GM21717 (cell line): ENCODE results near the gene TFAP2E.
"Not testable (repeated sequence)": the region's sequence is repeated elsewhere in the genome, so short reads cannot be mapped to it uniquely, and the experiment has no call there.

ENCODE experiments used
- ATAC-seq: cut with Tn5 transposase; IDR thresholded peaks from one replicate; pipeline ENCODE4 v1.9.1; 2021; ENCODE audit warnings: mild to moderate bottlenecking, moderate library complexity; ENCODE audit not compliant: unreplicated experiment

The TFAP2E gene

GRCh38 chr1:35571263-35571662, 1.9 kb upstream of the TFAP2E start:
- ATAC-seq: no peak

- ATAC-seq: no peak
Measured at GRCh38 chr1:35572296-35572695, 818 bp upstream of the TFAP2E start.

- ATAC-seq: no peak
Measured at GRCh38 chr1:35574125-35574654, 1.1 kb downstream of the TFAP2E start.

- no peak for ATAC-seq
Measured at GRCh38 chr1:35574655-35575415, 1.7 kb downstream of the TFAP2E start.

GRCh38 chr1:35575416-35575958, 2.4 kb downstream of the TFAP2E start:
- ATAC-seq: no peak

- no peak for ATAC-seq
Measured at GRCh38 chr1:35576061-35576765, 3.1 kb downstream of the TFAP2E start.

GRCh38 chr1:35576766-35577070, 3.6 kb downstream of the TFAP2E start:
- ATAC-seq: not testable (repeated sequence)

- peak; percentile 63 for ATAC-seq
Measured at GRCh38 chr1:35577071-35577998, 4.2 kb downstream of the TFAP2E start.

- no peak for ATAC-seq
Measured at GRCh38 chr1:35580949-35581388, 7.9 kb downstream of the TFAP2E start.

GRCh38 chr1:35581621-35582020, 8.5 kb downstream of the TFAP2E start:
- not testable (repeated sequence) for ATAC-seq

- no peak for ATAC-seq
Measured at GRCh38 chr1:35585281-35585680, 12.2 kb downstream of the TFAP2E start.

- ATAC-seq: not testable (repeated sequence)
Measured at GRCh38 chr1:35585805-35586204, 12.7 kb downstream of the TFAP2E start.

- no peak for ATAC-seq
Measured at GRCh38 chr1:35586808-35587207, 13.7 kb downstream of the TFAP2E start.

- ATAC-seq: no peak
Measured at GRCh38 chr1:35587736-35588135, 14.6 kb downstream of the TFAP2E start.

GRCh38 chr1:35588197-35588910, 15.2 kb downstream of the TFAP2E start:
- ATAC-seq: no peak

- ATAC-seq: no peak
Measured at GRCh38 chr1:35589516-35590427, 16.7 kb downstream of the TFAP2E start.

- ATAC-seq: no peak
Measured at GRCh38 chr1:35590476-35591040, 17.4 kb downstream of the TFAP2E start.

- no peak for ATAC-seq
Measured at GRCh38 chr1:35591211-35591610, 18.1 kb downstream of the TFAP2E start.
